Cardiac muscle cell (in vitro differentiated cells and primary cell): ENCODE results near the gene ZNF224. TPM values are rescaled to one million over a fixed set of nuclear protein-coding genes. Genes with fewer than 3 reads are reported as not detected.

ENCODE experiments used
- DNase-seq, 2 donors: peaks; one replicate each; pipeline versions ENCODE4 v3.0.0 to v3.0.0-alpha.2; 2010 to 2017; ENCODE audit warnings: low read depth in 1 of 2, low spot score in 1 of 2
- H3K27ac ChIP-seq: fragments of 200-600 bp; sonication (generic); 2 replicates; pipeline ENCODE4 v1.5.1; 2016
- H3K27me3 ChIP-seq: fragments of 200-600 bp; sonication (generic); 2 replicates; pipeline ENCODE4 v1.6.0; 2016; ENCODE audit warnings: control low read depth
- H3K36me3 ChIP-seq: fragments of 200-600 bp; sonication (generic); 2 replicates; pipeline ENCODE4 v1.5.1; 2016; ENCODE audit warnings: control low read depth
- H3K4me1 ChIP-seq: fragments of 200-600 bp; sonication (generic); 2 replicates; pipeline ENCODE4 v1.8.1; 2017; ENCODE audit warnings: low read depth, mild to moderate bottlenecking, mixed run types
- H3K4me3 ChIP-seq: fragments of 200-600 bp; sonication (generic); 2 replicates; pipeline ENCODE4 v1.5.1; 2016; ENCODE audit warnings: mild to moderate bottlenecking
- H3K9me3 ChIP-seq: fragments of 200-600 bp; sonication (generic); 2 replicates; pipeline ENCODE4 v1.5.1; 2017; ENCODE audit warnings: low read depth, mild to moderate bottlenecking, control low read depth
- polyA plus RNA-seq: library from polyadenylated mRNA; unstranded; fragments of >200 nt; fragmentation: Nextera tagmentation; extraction: Ambion mirVana; gene quantifications from 2 replicates; pipeline ENCODE4 v1.2.1, GENCODE V29; 2016
- total RNA-seq: library from RNA; depleted of rRNA; stranded (reverse); fragments of >200 nt; gene quantifications from 2 replicates; pipeline ENCODE4 v1.2.3, GENCODE V29; 2016
- TF ChIP-seq, protein P1 (sequence below): IDR thresholded peaks from 2 replicates; pipeline ENCODE4 v1.5.1; 2012; ENCODE audit warnings: low read depth, mild to moderate bottlenecking, low read length

ZNF224 gene
- total and polyA plus RNA-seq, 2 experiments from 2014 or later, result 18.6 to 29.3 TPM

DNA sequence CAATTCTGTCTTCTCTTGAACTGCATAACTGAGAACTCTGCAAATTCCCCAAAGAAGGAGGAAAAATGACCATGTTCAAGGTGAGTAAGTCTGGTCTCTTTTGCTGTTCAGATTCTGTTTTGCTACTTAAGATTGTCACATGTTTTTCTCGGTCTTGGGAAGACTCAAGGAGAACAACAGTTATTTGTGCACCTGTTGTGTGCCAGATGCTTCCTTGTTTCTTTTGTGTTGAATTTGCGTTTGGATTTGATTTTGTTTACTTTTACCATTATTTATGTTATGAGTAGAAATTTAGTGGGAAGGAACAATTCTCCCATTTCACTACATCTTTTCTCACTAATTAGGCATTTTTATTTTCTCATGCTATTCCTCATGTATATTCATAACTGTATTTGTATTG is 17.8 kb upstream of the ZNF224 start:
- no peak for DNase-seq
- peaks cover 5% of the 10 kb centered on the region for H3K4me1 ChIP-seq

DNA sequence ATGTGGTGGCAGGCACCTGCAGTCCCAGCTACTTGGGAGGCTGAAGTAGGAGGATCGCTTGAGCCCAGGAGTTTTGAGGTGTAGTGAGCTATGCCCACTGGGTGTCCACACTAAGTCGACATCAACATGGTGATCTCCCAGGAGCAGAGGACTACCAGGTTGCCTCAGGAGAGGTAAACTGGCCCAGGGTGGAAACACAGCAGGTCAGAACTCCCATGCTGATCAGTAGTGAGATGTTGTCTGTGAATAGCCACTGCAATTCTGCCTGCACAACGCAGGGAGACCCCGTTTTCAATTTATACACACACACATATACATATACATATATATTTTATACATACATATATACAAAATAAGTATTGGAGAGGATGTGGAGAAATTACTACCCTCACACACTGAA is 2.1 kb upstream of the ZNF224 start:
- Histone ChIP-seq H3K36me3 (no peaks in the 10 kb centered on the region), H3K27ac (no peak overlapping the region), H3K4me1 (no peaks in the 10 kb centered on the region), H3K9me3 (no peaks in the 10 kb centered on the region), H3K4me3 (no peak overlapping the region), H3K27me3 (no peaks in the 10 kb centered on the region)
- no peak for DNase-seq
- TF ChIP-seq, protein P1, sequence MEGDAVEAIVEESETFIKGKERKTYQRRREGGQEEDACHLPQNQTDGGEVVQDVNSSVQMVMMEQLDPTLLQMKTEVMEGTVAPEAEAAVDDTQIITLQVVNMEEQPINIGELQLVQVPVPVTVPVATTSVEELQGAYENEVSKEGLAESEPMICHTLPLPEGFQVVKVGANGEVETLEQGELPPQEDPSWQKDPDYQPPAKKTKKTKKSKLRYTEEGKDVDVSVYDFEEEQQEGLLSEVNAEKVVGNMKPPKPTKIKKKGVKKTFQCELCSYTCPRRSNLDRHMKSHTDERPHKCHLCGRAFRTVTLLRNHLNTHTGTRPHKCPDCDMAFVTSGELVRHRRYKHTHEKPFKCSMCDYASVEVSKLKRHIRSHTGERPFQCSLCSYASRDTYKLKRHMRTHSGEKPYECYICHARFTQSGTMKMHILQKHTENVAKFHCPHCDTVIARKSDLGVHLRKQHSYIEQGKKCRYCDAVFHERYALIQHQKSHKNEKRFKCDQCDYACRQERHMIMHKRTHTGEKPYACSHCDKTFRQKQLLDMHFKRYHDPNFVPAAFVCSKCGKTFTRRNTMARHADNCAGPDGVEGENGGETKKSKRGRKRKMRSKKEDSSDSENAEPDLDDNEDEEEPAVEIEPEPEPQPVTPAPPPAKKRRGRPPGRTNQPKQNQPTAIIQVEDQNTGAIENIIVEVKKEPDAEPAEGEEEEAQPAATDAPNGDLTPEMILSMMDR, result no peak

More for the DNA sequence above, 17.8 kb upstream of the ZNF224 start:
- H3K36me3 ChIP-seq, result peaks cover 4% of the 10 kb centered on the region
- TF ChIP-seq, protein P1, result no peak
- H3K27ac ChIP-seq, result no peak overlapping the region
- no peak overlapping the region for H3K4me3 ChIP-seq
- no peaks in the 10 kb centered on the region for H3K27me3 ChIP-seq
- no peaks in the 10 kb centered on the region for H3K9me3 ChIP-seq

DNA sequence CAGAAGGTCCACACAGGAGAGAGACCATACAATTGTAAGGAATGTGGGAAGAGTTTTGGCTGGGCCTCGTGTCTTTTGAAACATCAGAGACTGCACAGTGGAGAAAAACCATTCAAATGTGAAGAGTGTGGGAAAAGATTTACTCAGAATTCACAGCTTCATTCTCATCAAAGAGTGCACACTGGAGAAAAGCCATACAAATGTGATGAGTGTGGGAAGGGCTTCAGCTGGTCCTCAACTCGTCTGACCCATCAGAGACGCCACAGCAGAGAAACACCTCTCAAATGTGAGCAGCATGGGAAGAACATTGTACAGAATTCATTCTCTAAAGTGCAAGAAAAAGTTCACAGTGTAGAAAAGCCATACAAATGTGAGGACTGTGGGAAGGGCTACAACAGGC is 13.6 kb downstream of the ZNF224 start:
- TF ChIP-seq, protein P1, result no peak
- Histone ChIP-seq H3K4me3 (no peak overlapping the region), H3K9me3 (no peaks in the 10 kb centered on the region), H3K4me1 (no peaks in the 10 kb centered on the region), H3K27me3 (no peaks in the 10 kb centered on the region), H3K27ac (no peak overlapping the region), H3K36me3 (peaks cover 20% of the 10 kb centered on the region)
- no peak for DNase-seq

DNA sequence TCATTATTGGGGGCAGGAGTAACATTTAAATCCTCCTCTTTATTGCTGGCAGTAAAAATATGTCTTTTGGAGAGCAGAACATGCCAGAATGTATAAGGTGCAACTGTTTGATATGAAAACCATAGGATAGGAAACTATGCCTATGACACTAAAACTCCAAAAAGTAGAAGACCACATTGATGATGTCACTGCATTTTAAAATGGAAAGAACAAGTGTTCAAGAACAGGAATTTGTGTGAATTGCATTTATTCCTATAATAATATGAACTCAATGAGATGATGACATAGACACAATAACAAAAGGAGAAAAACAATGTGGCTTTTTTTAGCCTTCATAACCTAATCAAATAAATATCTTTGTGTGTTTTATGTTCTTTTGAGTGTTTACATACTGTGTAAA is 15.3 kb downstream of the ZNF224 start:
- no peak overlapping the region for H3K27ac ChIP-seq
- H3K36me3 ChIP-seq, result peaks cover 8% of the 10 kb centered on the region
- peaks cover 3% of the 10 kb centered on the region for H3K4me1 ChIP-seq
- no peaks in the 10 kb centered on the region for H3K9me3 ChIP-seq
- TF ChIP-seq, protein P1, result no peak
- no peak for DNase-seq
- H3K4me3 ChIP-seq, result no peak overlapping the region
- no peaks in the 10 kb centered on the region for H3K27me3 ChIP-seq

DNA sequence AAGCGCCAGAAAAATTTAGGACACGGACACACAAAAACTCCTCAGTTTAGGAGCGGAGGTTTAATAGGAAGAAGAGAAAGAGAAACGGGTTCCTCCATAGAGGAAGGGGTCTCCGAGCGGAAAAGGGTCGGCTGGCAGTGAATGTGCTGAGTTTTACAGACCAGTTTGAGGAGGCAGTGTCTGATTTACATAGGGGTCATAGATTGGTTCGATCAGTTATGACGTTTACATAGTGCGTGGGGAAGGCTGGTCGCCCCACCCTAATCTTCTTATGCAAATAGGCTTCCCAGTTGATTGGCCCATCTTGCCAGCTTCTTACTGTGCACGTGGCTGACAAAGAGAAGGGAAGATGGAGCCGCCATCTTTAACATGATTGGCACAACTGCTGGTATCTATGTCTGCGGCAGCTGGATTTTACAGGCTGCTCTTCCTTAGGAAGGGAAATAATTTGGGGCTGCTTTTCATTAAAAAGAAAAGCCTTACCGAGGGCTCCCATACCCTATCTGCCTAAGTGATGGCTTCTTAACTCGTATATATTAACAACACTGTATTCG is 17.8 kb downstream of the ZNF224 start:
- Histone ChIP-seq H3K4me3 (peak overlapping the region; percentile 83), H3K36me3 (peaks cover 8% of the 10 kb centered on the region), H3K9me3 (no peaks in the 10 kb centered on the region), H3K4me1 (peaks cover 3% of the 10 kb centered on the region), H3K27ac (peak overlapping the region; percentile 80), H3K27me3 (no peaks in the 10 kb centered on the region)
- peak; percentile 85 to 93 for DNase-seq
- TF ChIP-seq, protein P1, result no peak
